Osteocyte (in vitro differentiated cells): ENCODE data around the gene TMEM253. TPM values are rescaled to one million over a fixed set of nuclear protein-coding genes. Genes with fewer than 3 reads are reported as not detected.

ENCODE experiments used
- DNase-seq: peaks from one replicate; pipeline ENCODE4 v3.0.0; 2021; ENCODE audit warnings: mixed read lengths; ENCODE audit not compliant: unreplicated experiment; ENCODE audit errors: extremely low spot score
- H3K27ac Mint-ChIP-seq: one replicate; pipeline ENCODE4 v1.8.0; 2021; ENCODE audit warnings: mild to moderate bottlenecking, mixed read lengths; ENCODE audit not compliant: unreplicated experiment
- H3K27me3 Mint-ChIP-seq: one replicate; pipeline ENCODE4 v1.8.0; 2021; ENCODE audit warnings: mixed read lengths; ENCODE audit not compliant: unreplicated experiment
- H3K36me3 Mint-ChIP-seq: one replicate; pipeline ENCODE4 v1.8.0; 2021; ENCODE audit warnings: mixed read lengths; ENCODE audit not compliant: unreplicated experiment
- H3K4me1 Mint-ChIP-seq: one replicate; pipeline ENCODE4 v1.8.0; 2021; ENCODE audit warnings: mixed read lengths; ENCODE audit not compliant: unreplicated experiment
- H3K4me3 Mint-ChIP-seq: one replicate; pipeline ENCODE4 v1.8.0; 2021; ENCODE audit warnings: mild to moderate bottlenecking, moderate library complexity, mixed read lengths; ENCODE audit not compliant: unreplicated experiment
- H3K9me3 Mint-ChIP-seq: one replicate; pipeline ENCODE4 v1.8.0; 2021; ENCODE audit warnings: mixed read lengths; ENCODE audit not compliant: unreplicated experiment
- CTCF ChIP-seq: fragments of 200-600 bp; sonication (generic); IDR thresholded peaks from 2 replicates; pipeline ENCODE4 v1.5.0; 2021; ENCODE audit warnings: antibody characterized with exemption, mild to moderate bottlenecking, moderate library complexity
- total RNA-seq: library from RNA; stranded (reverse); gene quantifications from 2 replicates; pipeline ENCODE4 v1.2.1, GENCODE V29; 2021

The TMEM253 gene
- total RNA-seq, 1 donor from 2014 or later = 1.2 TPM

GRCh38 chr14:21059842-21060613 is 40.8 kb upstream of the TMEM253 start:
- TF ChIP-seq CTCF = no peak
- Mint-ChIP-seq H3K9me3 (no peaks in the 10 kb centered on the region), H3K4me3 (no peak overlapping the region), H3K36me3 (no peaks in the 10 kb centered on the region), H3K4me1 (peaks cover 25% of the 10 kb centered on the region), H3K27me3 (no peaks in the 10 kb centered on the region), H3K27ac (no peak overlapping the region)
- no peak for DNase-seq

- H3K4me1 Mint-ChIP-seq = peaks cover 25% of the 10 kb centered on the region
- no peaks in the 10 kb centered on the region for H3K36me3 Mint-ChIP-seq
- H3K9me3 Mint-ChIP-seq = no peaks in the 10 kb centered on the region
- H3K27ac Mint-ChIP-seq = no peak overlapping the region
- TF ChIP-seq CTCF = no peak
- DNase-seq = no peak
- H3K4me3 Mint-ChIP-seq = no peak overlapping the region
- H3K27me3 Mint-ChIP-seq = no peaks in the 10 kb centered on the region
Observed at GRCh38 chr14:21060614-21061346, 40.1 kb upstream of the TMEM253 start.

- H3K9me3 Mint-ChIP-seq = no peaks in the 10 kb centered on the region
- no peak overlapping the region for H3K4me3 Mint-ChIP-seq
- no peak for DNase-seq
- no peak overlapping the region for H3K27ac Mint-ChIP-seq
- TF ChIP-seq CTCF = no peak
- peaks cover 24% of the 10 kb centered on the region for H3K4me1 Mint-ChIP-seq
- H3K36me3 Mint-ChIP-seq = no peaks in the 10 kb centered on the region
- H3K27me3 Mint-ChIP-seq = no peaks in the 10 kb centered on the region
Observed at GRCh38 chr14:21061347-21061668, 39.6 kb upstream of the TMEM253 start.

GRCh38 chr14:21063479-21063878 is 37.4 kb upstream of the TMEM253 start:
- Mint-ChIP-seq H3K27ac (peak overlapping the region; percentile 33), H3K4me3 (no peak overlapping the region), H3K27me3 (no peaks in the 10 kb centered on the region), H3K4me1 (peaks cover 24% of the 10 kb centered on the region), H3K36me3 (no peaks in the 10 kb centered on the region), H3K9me3 (no peaks in the 10 kb centered on the region)
- no peak for DNase-seq
- no peak for TF ChIP-seq CTCF

- no peak for DNase-seq
- H3K4me1 Mint-ChIP-seq = peaks cover 40% of the 10 kb centered on the region
- H3K27ac Mint-ChIP-seq = no peak overlapping the region
- no peaks in the 10 kb centered on the region for H3K36me3 Mint-ChIP-seq
- H3K4me3 Mint-ChIP-seq = no peak overlapping the region
- TF ChIP-seq CTCF = peak; percentile 44
- H3K27me3 Mint-ChIP-seq = no peaks in the 10 kb centered on the region
- H3K9me3 Mint-ChIP-seq = no peaks in the 10 kb centered on the region
Observed at GRCh38 chr14:21066882-21067502, 33.9 kb upstream of the TMEM253 start.
